OCI-LY1 (cell line): ENCODE results near the gene CSMD2.

Experiments
- H2AFZ ChIP-seq: fragments of 200-600 bp; sonication (generic), shearing (Covaris generic); 2 replicates; pipeline ENCODE4 v1.6.0; 2014; ENCODE audit warnings: antibody characterized with exemption, mild to moderate bottlenecking, low read length
- H3F3A ChIP-seq: fragments of 200-600 bp; sonication (generic), shearing (Covaris generic); 2 replicates; pipeline ENCODE4 v1.6.0; 2014; ENCODE audit warnings: mild to moderate bottlenecking, antibody characterized with exemption, low read length, moderate library complexity; ENCODE audit not compliant: insufficient read depth
- H3K27ac ChIP-seq: fragments of 200-600 bp; sonication (generic); 2 replicates; pipeline ENCODE4 v1.5.1; 2014; ENCODE audit warnings: low read length, mixed run types, mild to moderate bottlenecking, low read depth; ENCODE audit not compliant: poor library complexity, severe bottlenecking
- H3K27me3 ChIP-seq: fragments of 200-600 bp; sonication (generic); 2 replicates; pipeline ENCODE4 v1.6.0; 2014; ENCODE audit warnings: antibody characterized with exemption, mild to moderate bottlenecking, low read length, moderate library complexity; ENCODE audit not compliant: insufficient read depth
- H3K36me3 ChIP-seq: fragments of 200-600 bp; sonication (generic); 2 replicates; pipeline ENCODE4 v1.6.1; 2014; ENCODE audit warnings: mild to moderate bottlenecking, antibody characterized with exemption, low read length, moderate library complexity, mixed read lengths; ENCODE audit not compliant: insufficient read depth
- H3K4me1 ChIP-seq: fragments of 200-600 bp; sonication (generic); 2 replicates; pipeline ENCODE4 v1.5.1; 2014; ENCODE audit warnings: mild to moderate bottlenecking, low read length, moderate library complexity; ENCODE audit not compliant: insufficient read depth, severe bottlenecking
- H3K4me2 ChIP-seq: fragments of 200-600 bp; sonication (generic), shearing (Covaris generic); 2 replicates; pipeline ENCODE4 v1.6.1; 2014; ENCODE audit warnings: low read length
- H3K4me3 ChIP-seq: fragments of 200-600 bp; sonication (generic); 2 replicates; pipeline ENCODE4 v1.5.1; 2014; ENCODE audit warnings: low read length, low read depth, mild to moderate bottlenecking, mixed read lengths; ENCODE audit not compliant: poor library complexity, severe bottlenecking
- H3K79me2 ChIP-seq: fragments of 200-600 bp; shearing (Covaris generic); 2 replicates; pipeline ENCODE4 v1.6.1; 2016; ENCODE audit warnings: mixed run types, low read length, mixed read lengths; ENCODE audit not compliant: insufficient read depth
- H3K9ac ChIP-seq: fragments of 200-600 bp; sonication (generic), shearing (Covaris generic); 2 replicates; pipeline ENCODE4 v1.6.1; 2014; ENCODE audit warnings: mild to moderate bottlenecking, low read length, mixed read lengths
- H3K9me2 ChIP-seq: fragments of 200-600 bp; sonication (generic), shearing (Covaris generic); 2 replicates; pipeline ENCODE4 v1.6.1; 2014; ENCODE audit warnings: low read depth, mild to moderate bottlenecking, low read length, mixed read lengths
- H3K9me3 ChIP-seq: fragments of 200-600 bp; shearing (Covaris generic); 2 replicates; pipeline ENCODE4 v1.6.1; 2014; ENCODE audit warnings: low read length, mixed read lengths
- H4K20me1 ChIP-seq: fragments of 200-600 bp; sonication (generic), shearing (Covaris generic); 2 replicates; pipeline ENCODE4 v1.6.0; 2016; ENCODE audit warnings: mild to moderate bottlenecking, low read length; ENCODE audit not compliant: insufficient read depth
- EZH2 ChIP-seq: fragments of 200-600 bp; sonication (generic), shearing (Covaris generic); IDR thresholded peaks from 2 replicates; pipeline ENCODE4 v1.8.0; 2017; ENCODE audit warnings: borderline replicate concordance, mixed run types, mild to moderate bottlenecking, antibody characterized with exemption, low read length, moderate library complexity, mixed read lengths
- TF ChIP-seq, protein P1 (sequence below): fragments of 200-600 bp; sonication (generic), shearing (Covaris generic); IDR thresholded peaks from 2 replicates; pipeline ENCODE4 v1.5.1; 2017; ENCODE audit warnings: mild to moderate bottlenecking, antibody characterized with exemption, low read length, moderate library complexity, mixed read lengths

The CSMD2 gene

DNA sequence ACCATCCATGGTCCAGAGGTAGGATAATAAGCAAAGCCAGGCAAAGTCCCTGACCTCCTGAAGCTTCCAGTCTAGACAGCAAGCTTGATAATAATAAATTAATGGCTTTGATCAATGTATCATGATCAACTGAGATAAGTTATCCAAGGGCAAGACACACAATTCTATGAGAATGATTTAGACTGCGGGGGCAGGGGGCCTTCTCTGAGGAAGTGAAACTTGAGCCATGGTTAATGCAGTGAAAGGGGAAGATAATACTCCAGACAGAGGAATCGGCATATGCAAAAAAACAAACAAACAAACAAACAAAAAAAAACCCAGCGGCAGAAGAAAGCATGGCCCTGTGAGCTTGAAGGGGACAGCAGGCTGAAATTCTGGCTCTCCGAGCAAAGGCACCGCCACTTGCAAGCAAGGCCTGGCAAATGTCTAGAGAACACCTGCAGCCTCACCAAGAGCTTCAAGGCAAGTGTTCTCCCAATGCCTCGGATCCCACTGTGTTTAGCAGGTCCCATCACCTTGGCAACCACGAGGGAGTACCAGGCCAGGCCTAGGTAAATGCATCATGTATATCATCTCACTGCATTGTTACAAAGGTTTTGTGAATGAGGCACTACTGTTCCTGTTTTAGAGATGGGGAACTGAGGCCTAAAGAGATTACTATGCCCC, 24.9 kb downstream of the CSMD2 start:
- Histone ChIP-seq H3K9me2 (no peaks in the 10 kb centered on the region), H2AFZ (no peak overlapping the region), H3K79me2 (no peaks in the 10 kb centered on the region), H3K27ac (no peak overlapping the region), H3K4me2 (no peak overlapping the region), H3K27me3 (no peaks in the 10 kb centered on the region), H3K4me1 (no peaks in the 10 kb centered on the region), H3K36me3 (no peaks in the 10 kb centered on the region), H3F3A (no peaks in the 10 kb centered on the region), H4K20me1 (no peaks in the 10 kb centered on the region), H3K4me3 (no peak overlapping the region), H3K9me3 (no peaks in the 10 kb centered on the region), H3K9ac (no peak overlapping the region)
- no peak for TF ChIP-seq EZH2
- TF ChIP-seq, protein P1, sequence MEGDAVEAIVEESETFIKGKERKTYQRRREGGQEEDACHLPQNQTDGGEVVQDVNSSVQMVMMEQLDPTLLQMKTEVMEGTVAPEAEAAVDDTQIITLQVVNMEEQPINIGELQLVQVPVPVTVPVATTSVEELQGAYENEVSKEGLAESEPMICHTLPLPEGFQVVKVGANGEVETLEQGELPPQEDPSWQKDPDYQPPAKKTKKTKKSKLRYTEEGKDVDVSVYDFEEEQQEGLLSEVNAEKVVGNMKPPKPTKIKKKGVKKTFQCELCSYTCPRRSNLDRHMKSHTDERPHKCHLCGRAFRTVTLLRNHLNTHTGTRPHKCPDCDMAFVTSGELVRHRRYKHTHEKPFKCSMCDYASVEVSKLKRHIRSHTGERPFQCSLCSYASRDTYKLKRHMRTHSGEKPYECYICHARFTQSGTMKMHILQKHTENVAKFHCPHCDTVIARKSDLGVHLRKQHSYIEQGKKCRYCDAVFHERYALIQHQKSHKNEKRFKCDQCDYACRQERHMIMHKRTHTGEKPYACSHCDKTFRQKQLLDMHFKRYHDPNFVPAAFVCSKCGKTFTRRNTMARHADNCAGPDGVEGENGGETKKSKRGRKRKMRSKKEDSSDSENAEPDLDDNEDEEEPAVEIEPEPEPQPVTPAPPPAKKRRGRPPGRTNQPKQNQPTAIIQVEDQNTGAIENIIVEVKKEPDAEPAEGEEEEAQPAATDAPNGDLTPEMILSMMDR, result no peak

- no peak overlapping the region for H3K4me2 ChIP-seq
- H3K9me3 ChIP-seq, result no peaks in the 10 kb centered on the region
- H3K79me2 ChIP-seq, result no peaks in the 10 kb centered on the region
- H3K27me3 ChIP-seq, result no peaks in the 10 kb centered on the region
- TF ChIP-seq EZH2, result no peak
- TF ChIP-seq, protein P1, result no peak
- no peaks in the 10 kb centered on the region for H3K36me3 ChIP-seq
- H2AFZ ChIP-seq, result no peak overlapping the region
- H3K9ac ChIP-seq, result no peak overlapping the region
- H4K20me1 ChIP-seq, result no peaks in the 10 kb centered on the region
- no peaks in the 10 kb centered on the region for H3K9me2 ChIP-seq
- H3F3A ChIP-seq, result no peaks in the 10 kb centered on the region
- no peaks in the 10 kb centered on the region for H3K4me1 ChIP-seq
- H3K27ac ChIP-seq, result no peak overlapping the region
- H3K4me3 ChIP-seq, result no peak overlapping the region
These were observed 27.6 kb downstream of the CSMD2 start for GRCh38 chr1:34137411-34137810.

DNA sequence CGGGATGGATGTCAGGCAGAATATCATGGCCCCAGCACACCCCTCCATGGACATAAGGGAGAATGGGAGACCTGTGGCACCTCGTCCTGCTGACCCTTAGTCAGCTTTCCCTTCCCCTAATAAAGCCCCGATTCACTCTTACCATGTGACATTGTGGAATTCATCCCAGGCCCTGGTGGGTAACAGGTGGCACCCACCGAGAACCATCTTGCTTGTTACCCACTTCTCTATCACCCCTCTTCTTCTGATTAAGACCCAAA, 32.9 kb downstream of the CSMD2 start:
- H3K79me2 ChIP-seq, result no peaks in the 10 kb centered on the region
- no peaks in the 10 kb centered on the region for H3K9me2 ChIP-seq
- no peaks in the 10 kb centered on the region for H3K9me3 ChIP-seq
- H3F3A ChIP-seq, result no peaks in the 10 kb centered on the region
- no peaks in the 10 kb centered on the region for H3K36me3 ChIP-seq
- H3K4me3 ChIP-seq, result no peak overlapping the region
- H3K9ac ChIP-seq, result no peak overlapping the region
- no peaks in the 10 kb centered on the region for H4K20me1 ChIP-seq
- TF ChIP-seq, protein P1, result no peak
- no peak for TF ChIP-seq EZH2
- H3K4me2 ChIP-seq, result no peak overlapping the region
- H2AFZ ChIP-seq, result no peak overlapping the region
- no peaks in the 10 kb centered on the region for H3K4me1 ChIP-seq
- H3K27ac ChIP-seq, result no peak overlapping the region
- H3K27me3 ChIP-seq, result no peaks in the 10 kb centered on the region
